Calu3 (cell line): Measurements from ENCODE around the gene TMEM181. TPM values are rescaled to one million over a fixed set of nuclear protein-coding genes. Genes with fewer than 3 reads are reported as not detected.

Source experiments
- BruUV-seq: library from RNA; stranded (reverse); fragments of 400-500 nt; replicated peaks from 2 replicates; lab custom pipeline; 2021; lab: Mats Ljungman, UMichigan
- CTCF ChIA-PET: fragments of 300-600 bp; sonication (Branson Sonifier 250); formaldehyde crosslinking; loops from one replicate; lab custom pipeline; 2022; ENCODE audit warnings: antibody characterized with exemption; lab: Charles Lee
- DNase-seq: peaks from one replicate; pipeline ENCODE4 v3.0.0; 2022
- H3K27ac Mint-ChIP-seq: one replicate; pipeline ENCODE4 v1.8.0; 2022; ENCODE audit warnings: mixed read lengths; ENCODE audit not compliant: unreplicated experiment
- H3K27me3 Mint-ChIP-seq: one replicate; pipeline ENCODE4 v1.8.0; 2022; ENCODE audit warnings: mixed read lengths; ENCODE audit not compliant: unreplicated experiment
- H3K36me3 Mint-ChIP-seq: one replicate; pipeline ENCODE4 v1.8.0; 2022; ENCODE audit warnings: mild to moderate bottlenecking, moderate library complexity, mixed read lengths; ENCODE audit not compliant: insufficient read depth, unreplicated experiment
- H3K4me1 Mint-ChIP-seq: one replicate; pipeline ENCODE4 v1.8.0; 2022; ENCODE audit warnings: mild to moderate bottlenecking, low read depth, mixed read lengths; ENCODE audit not compliant: unreplicated experiment
- H3K4me3 Mint-ChIP-seq: one replicate; pipeline ENCODE4 v1.8.0; 2022; ENCODE audit warnings: mild to moderate bottlenecking, low read depth, moderate library complexity, mixed read lengths; ENCODE audit not compliant: unreplicated experiment
- H3K9me3 Mint-ChIP-seq: one replicate; pipeline ENCODE4 v1.8.0; 2022; ENCODE audit warnings: low read depth, mixed read lengths; ENCODE audit not compliant: unreplicated experiment
- CTCF ChIP-seq: fragments of 200-600 bp; IDR thresholded peaks from one replicate; pipeline ENCODE4 v1.8.0; 2022; ENCODE audit warnings: antibody characterized with exemption; ENCODE audit not compliant: unreplicated experiment
- intact Hi-C: fragments of 100-400 bp; cut with micrococcal nuclease; formaldehyde crosslinking; loops from one replicate; pipeline ENCODE4 v1.10.0; 2022; ENCODE audit not compliant: unreplicated experiment
- total RNA-seq: library from RNA; stranded (reverse); gene quantifications from 2 replicates; pipeline ENCODE4 v1.2.3, GENCODE V29; 2022

The TMEM181 gene
- total RNA-seq, 1 experiment from 2014 or later, result 48.7 TPM

- H3K4me3 Mint-ChIP-seq, result no peak overlapping the region
- no peaks in the 10 kb centered on the region for H3K4me1 Mint-ChIP-seq
- H3K9me3 Mint-ChIP-seq, result no peaks in the 10 kb centered on the region
- no peak overlapping the region for H3K27ac Mint-ChIP-seq
- intact Hi-C loops, result no loop called here
- no TSS peak for BruUV-seq
- no peak for TF ChIP-seq CTCF
- CTCF ChIA-PET, result interaction anchor here (0.7 kb wide), 1 partner anchor 986 kb away, joined by 3 read pairs; no protein-coding TSS in a partner anchor
- peaks cover 26% of the 10 kb centered on the region for H3K36me3 Mint-ChIP-seq
- no peaks in the 10 kb centered on the region for H3K27me3 Mint-ChIP-seq
- DNase-seq, result no peak
Measured at GRCh38 chr6:158622545-158623190, 62.8 kb downstream of the TMEM181 start.

- CTCF ChIA-PET, result no interaction called here
- Mint-ChIP-seq H3K36me3 (peaks cover 36% of the 10 kb centered on the region), H3K4me3 (no peak overlapping the region), H3K4me1 (no peaks in the 10 kb centered on the region), H3K9me3 (no peaks in the 10 kb centered on the region), H3K27ac (no peak overlapping the region), H3K27me3 (no peaks in the 10 kb centered on the region)
- no peak for DNase-seq
- no peak for TF ChIP-seq CTCF
- BruUV-seq, result no TSS peak
- intact Hi-C loops, result no loop called here
Measured at GRCh38 chr6:158624684-158625682, 65.1 kb downstream of the TMEM181 start.

DNA sequence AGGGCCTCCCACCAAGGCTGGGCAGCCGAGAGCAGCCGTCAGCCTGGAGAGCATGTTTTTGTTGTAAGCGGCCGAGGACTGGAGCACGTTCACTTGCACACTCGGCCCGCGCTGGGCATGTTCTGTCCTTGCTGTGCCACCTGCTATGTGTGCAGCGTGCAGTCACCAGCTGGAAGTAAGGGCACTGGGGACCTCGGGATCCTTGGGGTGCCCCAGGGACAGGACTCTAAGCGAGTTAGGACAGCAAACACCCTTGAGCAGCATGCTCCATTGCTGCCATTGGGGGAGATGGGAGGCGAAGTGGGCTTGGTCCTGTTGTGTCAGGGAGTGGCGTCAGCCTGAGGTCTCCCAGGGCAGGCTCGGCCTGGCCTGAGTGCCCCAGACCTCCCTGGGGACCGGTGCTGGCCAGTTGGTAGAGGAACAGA lies 66.0 kb downstream of the TMEM181 start:
- Mint-ChIP-seq H3K36me3 (peaks cover 43% of the 10 kb centered on the region), H3K27me3 (no peaks in the 10 kb centered on the region), H3K4me1 (peaks cover under 1% of the 10 kb centered on the region), H3K9me3 (no peaks in the 10 kb centered on the region), H3K27ac (no peak overlapping the region), H3K4me3 (no peak overlapping the region)
- CTCF ChIA-PET, result no interaction called here
- intact Hi-C loops, result no loop called here
- TF ChIP-seq CTCF, result no peak
- BruUV-seq, result no TSS peak
- no peak for DNase-seq

DNA sequence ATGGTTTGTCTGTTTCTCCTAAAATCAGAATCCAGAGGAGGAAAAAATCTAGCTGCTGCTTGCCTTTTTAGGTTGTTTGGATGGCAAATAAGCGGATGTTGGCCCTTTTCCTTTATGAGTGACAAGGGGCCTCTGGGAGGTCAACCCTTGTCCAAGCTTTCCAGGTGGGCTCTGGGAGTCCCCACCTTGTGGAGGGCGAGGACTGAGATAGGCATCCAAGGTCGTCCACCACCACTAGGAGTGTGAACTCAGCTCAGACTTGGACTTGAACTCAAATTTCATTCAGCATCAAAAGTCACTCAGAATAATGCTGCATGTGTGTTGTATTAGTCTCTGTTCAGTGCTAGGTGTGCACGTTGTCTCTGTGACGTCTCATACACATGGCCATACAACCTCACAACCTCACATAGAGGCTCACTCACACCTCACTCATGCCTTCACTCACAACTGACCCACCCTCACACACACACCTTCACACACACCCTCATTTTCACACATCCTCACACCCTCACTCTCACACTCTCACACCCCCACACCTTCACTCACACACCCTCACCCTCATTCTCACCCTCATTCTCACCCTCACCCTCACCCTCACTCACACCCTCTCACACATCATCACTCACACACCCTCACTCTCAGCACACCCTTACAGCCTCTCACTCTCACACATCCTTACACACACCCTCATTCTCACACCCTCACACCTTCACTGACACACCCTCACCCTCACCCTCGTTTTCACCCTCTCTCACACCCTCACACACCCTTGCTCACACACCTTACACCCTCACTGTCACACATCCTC lies 66.7 kb downstream of the TMEM181 start:
- H3K4me3 Mint-ChIP-seq, result no peak overlapping the region
- H3K9me3 Mint-ChIP-seq, result no peaks in the 10 kb centered on the region
- TF ChIP-seq CTCF, result no peak
- H3K4me1 Mint-ChIP-seq, result peaks cover 7% of the 10 kb centered on the region
- no peak overlapping the region for H3K27ac Mint-ChIP-seq
- CTCF ChIA-PET, result interaction anchor here (0.6 kb wide), 2 partner anchors 64 to 252 kb away, joined by 3 read pairs; no protein-coding TSS in a partner anchor
- intact Hi-C loops, result no loop called here
- DNase-seq, result no peak
- no TSS peak for BruUV-seq
- no peaks in the 10 kb centered on the region for H3K27me3 Mint-ChIP-seq
- peaks cover 49% of the 10 kb centered on the region for H3K36me3 Mint-ChIP-seq
